ENCODE results near the gene TRAF3IP1. TPM values are rescaled to one million over a fixed set of nuclear protein-coding genes. Genes with fewer than 3 reads are reported as not detected.

Gene TRAF3IP1
- total RNA-seq, 6 donors from 2014 or later, result 14.0 to 26.8 (median 18.8) TPM

DNA sequence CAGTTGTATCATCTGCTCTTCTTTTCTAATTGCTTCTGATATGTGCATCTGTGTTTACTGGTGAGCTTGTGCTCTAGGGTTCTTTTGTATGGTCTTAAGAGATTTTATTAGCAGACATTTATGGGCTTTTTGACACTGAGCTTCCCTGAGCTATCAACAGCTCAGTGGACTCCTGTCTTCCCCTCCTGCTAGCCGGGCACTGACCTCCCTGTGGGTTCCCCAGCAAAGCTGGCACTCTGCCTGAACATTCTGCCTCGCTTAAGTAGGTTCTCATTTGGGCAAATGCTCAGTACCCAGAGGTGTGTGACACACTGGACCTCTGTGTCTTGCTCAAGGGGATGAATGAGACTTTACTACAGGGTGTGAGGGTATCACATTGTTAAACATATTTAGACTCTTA is 15.8 kb downstream of the TRAF3IP1 start:
- Histone ChIP-seq H3K9me3 (no peaks in the 10 kb centered on the region), H3K27me3 (no peaks in the 10 kb centered on the region), H3K27ac (no peak overlapping the region), H3K4me3 (no peak overlapping the region), H3K36me3 (peaks cover 0 to 22% (median 12%) of the 10 kb centered on the region in 4 donors), H3K4me1 (no peaks in the 10 kb centered on the region)
- 74 to 76% methylated on average over 2 of the region's 2 CpGs for WGBS, 2 donors
- TF ChIP-seq POLR2AphosphoS5 (IDR thresholded peaks at IDR 0.05), result no peak
- no peak for TF ChIP-seq POLR2A (IDR thresholded peaks at IDR 0.05)
- TF ChIP-seq, protein P1, sequence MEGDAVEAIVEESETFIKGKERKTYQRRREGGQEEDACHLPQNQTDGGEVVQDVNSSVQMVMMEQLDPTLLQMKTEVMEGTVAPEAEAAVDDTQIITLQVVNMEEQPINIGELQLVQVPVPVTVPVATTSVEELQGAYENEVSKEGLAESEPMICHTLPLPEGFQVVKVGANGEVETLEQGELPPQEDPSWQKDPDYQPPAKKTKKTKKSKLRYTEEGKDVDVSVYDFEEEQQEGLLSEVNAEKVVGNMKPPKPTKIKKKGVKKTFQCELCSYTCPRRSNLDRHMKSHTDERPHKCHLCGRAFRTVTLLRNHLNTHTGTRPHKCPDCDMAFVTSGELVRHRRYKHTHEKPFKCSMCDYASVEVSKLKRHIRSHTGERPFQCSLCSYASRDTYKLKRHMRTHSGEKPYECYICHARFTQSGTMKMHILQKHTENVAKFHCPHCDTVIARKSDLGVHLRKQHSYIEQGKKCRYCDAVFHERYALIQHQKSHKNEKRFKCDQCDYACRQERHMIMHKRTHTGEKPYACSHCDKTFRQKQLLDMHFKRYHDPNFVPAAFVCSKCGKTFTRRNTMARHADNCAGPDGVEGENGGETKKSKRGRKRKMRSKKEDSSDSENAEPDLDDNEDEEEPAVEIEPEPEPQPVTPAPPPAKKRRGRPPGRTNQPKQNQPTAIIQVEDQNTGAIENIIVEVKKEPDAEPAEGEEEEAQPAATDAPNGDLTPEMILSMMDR (IDR thresholded peaks at IDR 0.05), result no peak
- no peak for DNase-seq
- ATAC-seq (ENCODE audit: low FRiP score in 2 of 2), result no peak

DNA sequence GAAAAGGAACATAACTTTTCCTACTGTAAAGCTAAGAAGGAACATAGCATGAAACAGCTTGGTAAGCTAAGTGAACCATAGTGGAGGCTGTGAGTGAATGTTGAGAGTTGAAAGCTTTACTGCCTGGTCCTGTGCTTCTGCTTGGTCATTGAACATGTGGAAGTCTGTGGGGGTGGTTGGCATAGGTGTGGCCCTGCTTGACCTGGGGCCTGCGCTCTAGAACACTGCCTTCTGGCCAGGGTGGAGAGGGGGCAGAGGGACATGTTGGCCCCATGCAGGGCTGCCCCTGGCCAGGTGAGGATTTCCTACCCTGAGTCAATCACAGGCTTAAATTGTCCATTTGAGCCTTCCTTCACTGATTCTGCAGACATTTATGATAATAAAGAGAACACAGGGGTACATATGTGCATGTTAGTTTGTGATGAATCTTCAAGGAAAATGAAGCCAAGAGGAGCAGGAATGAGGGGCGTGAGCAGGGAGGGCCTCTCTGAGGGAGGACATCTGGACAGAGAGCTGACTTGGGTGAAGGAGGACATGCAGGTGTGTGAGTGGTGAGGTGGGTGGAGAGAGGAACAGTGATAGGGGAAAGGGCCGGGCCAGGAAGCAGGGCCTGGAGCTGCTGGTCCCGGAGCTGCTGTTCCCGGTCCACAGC is 16.6 kb downstream of the TRAF3IP1 start:
- ATAC-seq (ENCODE audit: low FRiP score in 2 of 2), result no peak
- no peak for TF ChIP-seq POLR2AphosphoS5 (IDR thresholded peaks at IDR 0.05)
- no peak for TF ChIP-seq POLR2A (IDR thresholded peaks at IDR 0.05)
- TF ChIP-seq EP300 (IDR thresholded peaks at IDR 0.05), result no peak
- TF ChIP-seq, protein P1 (IDR thresholded peaks at IDR 0.05), result no peak
- Histone ChIP-seq H3K36me3 (peaks cover 0 to 22% (median 12%) of the 10 kb centered on the region in 4 donors), H3K27me3 (no peaks in the 10 kb centered on the region), H3K4me3 (no peak overlapping the region), H3K27ac (no peak overlapping the region), H3K4me1 (no peaks in the 10 kb centered on the region), H3K9me3 (no peaks in the 10 kb centered on the region)
- no peak for DNase-seq
- 94 to 97% methylated on average over 5 of the region's 5 CpGs for WGBS, 2 donors

DNA sequence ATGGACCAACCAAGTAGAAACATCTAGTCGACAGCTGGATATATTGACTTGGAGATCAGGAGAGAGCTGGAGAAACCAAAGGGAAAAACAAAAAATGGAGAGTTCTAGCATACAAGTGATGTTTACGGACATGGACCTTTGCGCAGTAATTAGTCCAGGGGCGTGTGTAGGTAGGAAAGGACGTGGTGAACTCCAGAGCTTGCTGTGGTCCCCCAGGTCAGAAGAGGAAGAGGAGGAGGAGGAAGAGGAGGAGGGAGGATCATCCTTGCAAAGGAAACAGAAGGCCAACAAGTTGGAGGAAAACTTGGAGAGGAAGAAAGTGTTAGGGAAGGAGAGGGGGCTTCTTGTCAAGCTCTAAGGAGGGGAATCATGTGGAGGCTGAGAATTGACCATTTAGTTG is 17.5 kb downstream of the TRAF3IP1 start:
- TF ChIP-seq POLR2A (IDR thresholded peaks at IDR 0.05), result no peak
- TF ChIP-seq, protein P1 (IDR thresholded peaks at IDR 0.05), result no peak
- TF ChIP-seq EP300 (IDR thresholded peaks at IDR 0.05), result no peak
- TF ChIP-seq POLR2AphosphoS5 (IDR thresholded peaks at IDR 0.05), result no peak
- DNase-seq (no peak), ATAC-seq (ENCODE audit: low FRiP score in 2 of 2) (no peak)
- no peak overlapping the region for H3K4me3 ChIP-seq
- 89 to 92% methylated on average over 5 of the region's 5 CpGs for WGBS, 2 donors
- H3K27ac ChIP-seq, result no peak overlapping the region
- H3K36me3 ChIP-seq, result peaks cover 0 to 22% (median 12%) of the 10 kb centered on the region in 4 donors
- no peaks in the 10 kb centered on the region for H3K4me1 ChIP-seq
- no peaks in the 10 kb centered on the region for H3K9me3 ChIP-seq
- H3K27me3 ChIP-seq, result no peaks in the 10 kb centered on the region

- 85 to 91% methylated on average over 14 to 15 of the region's 15 CpGs for WGBS, 2 donors
- no peaks in the 10 kb centered on the region for H3K9me3 ChIP-seq
- no peak for TF ChIP-seq POLR2A (IDR thresholded peaks at IDR 0.05)
- no peak for TF ChIP-seq POLR2AphosphoS5 (IDR thresholded peaks at IDR 0.05)
- no peak for TF ChIP-seq EP300 (IDR thresholded peaks at IDR 0.05)
- TF ChIP-seq, protein P1 (IDR thresholded peaks at IDR 0.05), result no peak
- ATAC-seq (ENCODE audit: low FRiP score in 2 of 2) (no peak), DNase-seq (no peak)
- peaks cover 0 to 22% (median 13%) of the 10 kb centered on the region in 4 donors for H3K36me3 ChIP-seq
- no peaks in the 10 kb centered on the region for H3K4me1 ChIP-seq
- H3K4me3 ChIP-seq, result no peak overlapping the region
- H3K27me3 ChIP-seq, result no peaks in the 10 kb centered on the region
- H3K27ac ChIP-seq, result no peak overlapping the region
These were observed 18.5 kb downstream of the TRAF3IP1 start for GRCh38 chr2:238338710-238339394.
